Fibroblast of skin of scalp (primary cell): Measurements from ENCODE around the gene TP73.

Experiments used
- DNase-seq: peaks from one replicate; pipeline ENCODE4 v3.0.0-alpha.2; 2013

TP73 gene

DNA sequence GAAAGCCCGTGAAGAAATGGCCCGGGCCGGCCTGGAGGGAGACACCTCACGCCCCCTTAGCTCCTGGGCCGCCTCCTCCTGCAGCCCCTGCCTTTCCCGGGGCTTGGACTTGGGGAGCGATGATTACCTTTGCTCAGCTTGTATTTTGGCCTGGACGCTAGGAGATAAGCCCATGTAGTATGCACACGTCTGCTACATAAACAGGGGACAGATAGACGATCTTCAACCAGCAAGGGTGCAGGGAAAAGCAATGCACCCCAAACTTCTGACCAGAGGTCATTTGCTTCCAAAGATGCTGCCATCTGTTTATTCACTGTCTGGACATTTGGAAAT is 936 bp downstream of the TP73 start:
- DNase-seq = no peak

DNA sequence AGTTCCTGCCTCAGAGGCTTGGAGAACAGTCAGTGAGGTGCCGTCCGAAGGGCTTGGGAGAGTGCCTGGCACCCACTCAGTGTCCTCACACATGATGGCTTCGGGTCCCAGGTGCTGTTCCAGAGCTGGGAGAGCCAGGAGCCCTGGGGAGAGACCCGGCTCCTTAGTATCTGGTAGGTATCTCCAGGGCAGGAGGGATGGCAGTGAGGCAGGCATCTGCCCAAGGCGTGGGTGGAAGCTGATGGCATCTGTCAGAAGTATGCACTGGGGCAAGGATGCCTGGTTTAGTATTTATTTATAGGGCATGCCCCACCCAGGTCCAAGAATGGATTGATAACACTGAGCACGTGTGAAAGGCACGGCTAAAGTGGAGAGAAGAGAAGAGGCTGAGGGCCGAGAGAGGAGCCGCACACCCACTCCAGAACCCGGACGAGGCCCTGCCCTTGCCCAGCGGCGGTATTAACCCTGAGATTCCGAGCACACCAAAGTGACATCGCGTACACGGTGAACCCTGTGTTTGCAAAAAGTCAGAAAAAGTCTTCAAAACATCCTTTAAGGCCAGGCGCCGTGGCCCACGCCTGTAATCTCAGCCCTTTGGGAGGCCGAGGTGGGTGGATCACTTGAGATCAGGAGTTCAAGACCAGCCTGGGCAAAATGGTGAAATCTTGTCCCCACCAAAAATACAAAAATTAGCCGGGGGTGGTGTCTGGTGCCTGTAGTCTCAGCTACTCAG is 2.4 kb downstream of the TP73 start:
- DNase-seq = no peak

DNA sequence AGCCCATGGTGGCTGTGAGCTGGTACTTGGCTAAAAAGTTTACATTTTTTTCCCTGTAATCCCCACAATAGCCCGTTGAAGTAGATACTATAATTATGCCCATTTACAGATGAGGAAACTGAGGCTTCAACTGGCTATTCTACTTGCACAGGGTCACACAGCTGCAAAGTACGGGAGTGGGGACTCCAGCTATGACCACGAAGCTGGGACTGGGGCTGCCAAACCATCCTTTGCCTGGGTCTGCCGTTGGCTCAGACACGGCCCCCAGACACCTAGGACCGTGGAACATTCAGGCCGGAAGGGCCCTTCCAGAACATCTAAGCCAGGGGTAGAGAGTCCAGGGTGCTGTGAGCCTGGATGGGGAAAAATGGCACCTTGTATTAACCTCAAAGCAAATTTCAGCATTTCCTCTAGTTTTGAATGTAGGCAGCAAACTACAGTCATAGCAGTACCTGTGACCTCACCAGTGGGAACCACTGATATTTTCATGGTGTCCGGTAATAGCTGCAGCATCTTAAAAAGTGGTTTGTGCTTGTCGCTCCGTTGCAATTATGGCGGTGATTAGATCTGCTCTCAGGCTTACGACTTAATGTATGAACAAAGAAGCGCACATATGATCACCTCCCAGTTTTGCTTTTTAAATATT is 4.3 kb downstream of the TP73 start:
- DNase-seq = no peak

DNA sequence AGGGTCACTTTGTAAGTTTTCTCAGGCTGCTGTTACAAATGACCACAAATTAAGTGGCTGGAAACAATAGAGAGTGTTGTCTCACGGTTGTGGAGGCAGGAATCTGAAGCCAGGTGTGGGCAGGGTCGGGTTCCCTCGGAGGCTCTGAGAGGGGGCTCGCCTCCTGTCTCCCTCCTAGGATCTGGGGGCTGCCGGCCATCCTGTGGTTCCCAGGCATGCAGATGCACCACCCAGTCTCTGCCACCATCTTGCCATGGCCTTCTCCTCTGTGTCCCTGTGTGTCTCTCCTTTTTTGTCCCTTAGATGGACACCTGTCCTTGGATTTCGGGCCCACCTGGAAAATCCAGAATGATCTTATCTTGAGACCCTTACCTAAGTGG is 4.8 kb downstream of the TP73 start:
- no peak for DNase-seq

DNA sequence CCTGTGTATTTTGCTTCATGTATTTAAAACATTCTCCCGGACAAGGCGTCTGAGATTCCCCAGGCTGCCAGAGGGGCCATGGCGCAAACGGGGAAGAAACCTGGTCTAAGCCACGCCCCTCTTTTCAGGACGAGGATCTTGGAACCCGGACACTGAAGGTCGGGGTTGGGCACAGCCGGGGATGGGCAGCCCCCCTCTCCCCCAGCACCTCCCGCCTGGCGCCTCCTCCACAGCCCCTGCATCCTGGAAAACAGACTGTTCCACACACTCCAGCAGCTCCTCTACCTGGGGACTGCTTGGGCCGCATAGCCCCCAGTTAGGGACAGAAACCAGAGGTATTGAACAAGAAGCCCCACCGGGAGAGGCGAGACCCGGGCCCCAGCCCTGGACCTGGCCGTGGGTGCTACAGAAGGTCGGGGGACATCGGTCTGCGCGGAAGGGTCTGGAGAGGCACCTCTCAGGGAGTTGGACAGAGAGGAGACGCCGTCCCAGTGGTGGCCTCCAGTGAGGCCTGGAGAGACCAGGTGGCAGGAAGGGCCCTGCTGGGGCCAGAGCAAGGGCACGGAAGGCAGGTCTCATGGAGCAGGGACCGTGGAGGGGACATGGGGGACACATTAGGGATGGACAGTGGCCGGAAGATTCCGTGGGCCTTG is 5.4 kb downstream of the TP73 start:
- no peak for DNase-seq

DNA sequence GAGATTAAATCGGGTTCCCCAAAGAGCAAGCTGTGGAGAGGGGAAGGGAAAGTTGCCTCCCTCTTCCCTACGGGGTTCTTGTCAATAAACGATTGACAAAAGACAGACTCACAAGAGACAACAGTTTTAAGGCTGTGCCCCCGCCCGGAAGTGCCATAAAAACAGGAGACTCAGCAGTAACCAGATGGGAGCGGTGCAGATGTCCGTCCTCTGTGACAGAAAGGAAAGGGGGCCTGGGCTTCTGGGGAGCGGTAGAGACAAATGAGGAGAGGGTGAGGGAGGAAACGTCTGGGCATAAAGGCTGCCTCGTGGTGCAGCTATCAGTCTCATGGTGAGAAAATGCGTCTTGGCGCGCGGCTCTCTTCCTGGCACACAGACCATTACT is 5.9 kb downstream of the TP73 start:
- DNase-seq = no peak

DNA sequence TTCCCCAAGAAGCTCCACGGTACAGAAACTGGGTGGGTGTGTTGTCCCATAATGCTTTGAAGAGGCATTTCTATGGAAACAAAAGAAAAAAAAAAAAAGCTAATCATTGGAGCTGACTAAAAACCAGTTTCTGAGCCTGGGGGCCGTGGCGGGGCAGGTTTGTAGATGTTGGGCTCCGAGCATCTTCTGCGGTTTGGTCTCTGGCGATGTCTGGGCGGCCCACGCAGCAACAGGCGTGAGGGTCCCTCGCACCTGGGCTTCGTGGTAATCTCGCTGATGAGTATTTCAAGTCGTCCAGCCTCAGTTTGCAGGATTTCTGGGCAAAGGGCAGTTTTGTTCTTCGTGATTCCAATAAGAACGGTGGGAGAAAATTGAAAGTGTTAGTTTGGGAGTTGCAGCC is 6.8 kb downstream of the TP73 start:
- DNase-seq = no peak

DNA sequence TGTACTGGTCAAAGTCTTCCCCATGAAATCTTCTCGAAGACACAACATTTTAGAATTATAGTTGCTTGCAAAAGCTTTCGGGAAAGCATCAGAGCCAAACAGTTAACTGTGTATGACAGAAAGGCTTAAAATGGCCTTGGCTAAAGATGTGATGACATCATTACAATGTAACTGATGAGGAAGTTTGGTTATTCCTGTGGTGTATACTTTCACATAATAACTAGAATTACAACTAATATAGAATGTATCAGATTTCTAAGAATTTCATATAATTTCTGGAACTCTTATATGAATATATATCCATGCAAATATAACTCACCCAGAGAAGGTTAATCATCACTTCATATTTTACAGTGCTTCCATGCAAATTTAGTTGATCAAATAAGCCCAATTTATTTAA is 8.4 kb downstream of the TP73 start:
- no peak for DNase-seq

DNA sequence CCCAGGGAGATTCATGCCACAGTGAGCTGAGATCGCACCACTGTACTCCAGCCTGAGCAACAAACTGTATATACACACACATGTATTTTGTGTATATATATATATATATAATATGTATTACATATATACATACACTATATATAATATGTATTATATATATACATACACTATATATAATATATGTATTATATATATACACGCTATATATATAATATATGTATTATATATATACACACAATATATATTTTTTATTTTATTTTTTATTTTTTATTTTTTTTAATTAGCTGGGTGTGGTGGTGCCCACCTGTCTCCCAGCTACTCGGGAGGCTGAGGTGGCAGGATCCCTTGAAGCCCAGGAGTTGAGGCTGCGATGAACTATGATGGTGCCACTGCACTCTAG is 9.3 kb downstream of the TP73 start:
- DNase-seq = no peak

DNA sequence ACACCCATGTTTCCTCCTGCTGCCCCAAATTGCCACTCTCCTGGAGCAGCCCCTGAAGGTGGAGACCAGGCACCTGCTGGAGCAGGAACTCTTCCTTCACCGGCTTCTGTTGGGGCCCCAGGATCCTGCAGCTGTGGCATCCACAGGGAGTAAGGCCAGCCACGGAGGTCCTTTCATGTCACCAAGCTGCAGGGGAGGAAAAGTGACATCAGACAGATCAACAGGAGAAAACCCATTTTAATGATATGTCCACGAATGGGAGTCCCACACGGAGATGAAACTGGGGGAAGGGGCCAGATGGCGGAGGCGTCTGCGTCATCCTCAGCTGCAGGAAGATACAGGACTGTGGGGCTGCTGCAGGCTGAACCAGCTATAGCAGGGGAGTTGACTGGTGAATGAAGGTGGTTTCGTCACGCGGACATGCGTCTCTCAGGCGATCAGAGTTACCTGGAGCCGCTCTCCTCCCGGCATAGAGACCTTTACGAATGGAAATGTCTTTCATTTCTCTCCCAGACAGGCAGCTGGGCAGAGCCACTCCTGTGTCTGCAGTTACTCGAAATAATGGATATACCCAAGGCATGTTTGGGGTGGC is 9.9 kb downstream of the TP73 start:
- DNase-seq = no peak

DNA sequence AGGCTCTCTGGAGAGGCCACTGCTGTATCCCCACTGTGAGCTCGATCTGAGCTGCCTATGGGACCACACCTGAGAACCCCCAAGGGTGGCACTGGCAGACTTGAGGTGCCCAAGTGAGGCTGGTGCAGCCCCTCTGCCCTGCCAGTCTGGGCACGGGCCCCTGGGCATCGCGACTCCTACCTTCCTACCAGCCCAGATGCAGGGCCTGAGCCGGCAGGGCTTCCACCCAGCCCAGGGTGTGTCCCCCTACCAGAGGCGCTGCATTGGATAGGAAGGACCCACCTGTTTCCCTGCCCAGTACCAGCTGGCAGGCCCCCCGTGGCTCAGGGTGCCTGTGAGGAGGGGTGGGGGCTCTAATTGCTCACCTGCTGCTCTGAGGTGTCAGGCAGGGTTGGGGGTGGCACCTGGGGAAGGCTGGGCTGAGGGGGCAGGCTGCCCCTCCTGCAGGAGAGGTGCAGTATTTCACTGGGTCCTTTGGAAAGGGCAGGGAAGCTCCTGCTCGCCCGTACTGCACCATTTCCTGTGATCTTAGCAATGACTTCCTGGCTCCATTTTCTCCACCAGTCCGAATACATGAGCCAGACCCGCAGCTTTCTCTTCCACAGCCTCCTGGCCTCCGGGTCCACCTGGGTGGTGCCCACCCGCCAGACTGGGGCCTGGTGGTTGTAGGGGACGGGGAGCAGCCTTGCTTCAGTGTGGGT is 11.8 kb downstream of the TP73 start:
- DNase-seq = no peak

DNA sequence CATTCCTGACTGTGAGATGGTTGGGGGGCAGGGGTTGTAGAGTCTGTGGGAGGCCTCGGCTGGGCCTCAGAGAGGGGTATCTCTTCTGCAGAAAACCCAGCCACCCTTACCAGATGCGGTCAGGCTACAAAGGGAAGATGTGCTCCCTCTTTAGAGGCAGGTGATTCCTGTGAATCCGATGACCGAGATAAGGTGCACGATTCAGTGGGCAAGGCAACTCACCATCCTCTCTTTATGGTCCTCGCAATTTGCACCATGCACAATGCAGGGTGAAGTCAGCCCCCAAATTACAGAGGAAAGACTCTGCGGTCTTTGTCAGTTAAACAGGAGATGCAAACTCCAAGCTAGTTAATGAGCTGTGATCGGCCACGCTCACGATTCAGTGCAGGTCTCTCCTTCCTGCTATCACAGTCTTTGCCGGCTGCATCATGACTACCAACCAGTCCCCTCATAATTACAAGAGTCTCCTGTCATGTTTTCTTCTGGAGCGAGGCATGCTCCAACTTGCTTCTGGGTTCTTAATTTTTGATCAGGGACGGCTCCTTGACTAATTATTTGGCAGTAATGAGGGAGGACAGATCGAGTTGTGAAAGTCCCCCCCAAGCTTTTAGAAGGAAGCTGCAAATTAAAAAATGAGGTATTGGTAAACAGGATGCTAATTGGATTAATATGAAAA is 12.5 kb downstream of the TP73 start:
- DNase-seq = no peak

DNA sequence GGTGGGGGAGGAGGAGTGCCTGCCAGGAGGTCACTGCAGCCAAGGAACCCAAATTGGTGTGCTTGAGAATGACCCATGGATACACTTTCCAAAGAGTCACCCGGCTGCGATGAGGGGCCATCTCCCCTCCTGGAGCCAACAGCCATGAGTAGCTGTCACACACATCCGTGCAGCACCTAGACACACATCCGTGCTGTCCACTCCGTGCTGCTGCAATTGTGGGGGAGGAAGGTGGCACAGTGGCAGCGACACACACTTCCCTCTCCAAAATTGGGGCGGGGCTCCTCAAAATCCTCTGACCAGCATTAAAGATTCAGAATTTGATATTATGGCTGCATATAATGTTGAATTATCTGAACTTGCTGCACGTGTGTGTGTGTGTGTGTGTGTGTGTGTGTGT is 15.8 kb downstream of the TP73 start:
- no peak for DNase-seq

DNA sequence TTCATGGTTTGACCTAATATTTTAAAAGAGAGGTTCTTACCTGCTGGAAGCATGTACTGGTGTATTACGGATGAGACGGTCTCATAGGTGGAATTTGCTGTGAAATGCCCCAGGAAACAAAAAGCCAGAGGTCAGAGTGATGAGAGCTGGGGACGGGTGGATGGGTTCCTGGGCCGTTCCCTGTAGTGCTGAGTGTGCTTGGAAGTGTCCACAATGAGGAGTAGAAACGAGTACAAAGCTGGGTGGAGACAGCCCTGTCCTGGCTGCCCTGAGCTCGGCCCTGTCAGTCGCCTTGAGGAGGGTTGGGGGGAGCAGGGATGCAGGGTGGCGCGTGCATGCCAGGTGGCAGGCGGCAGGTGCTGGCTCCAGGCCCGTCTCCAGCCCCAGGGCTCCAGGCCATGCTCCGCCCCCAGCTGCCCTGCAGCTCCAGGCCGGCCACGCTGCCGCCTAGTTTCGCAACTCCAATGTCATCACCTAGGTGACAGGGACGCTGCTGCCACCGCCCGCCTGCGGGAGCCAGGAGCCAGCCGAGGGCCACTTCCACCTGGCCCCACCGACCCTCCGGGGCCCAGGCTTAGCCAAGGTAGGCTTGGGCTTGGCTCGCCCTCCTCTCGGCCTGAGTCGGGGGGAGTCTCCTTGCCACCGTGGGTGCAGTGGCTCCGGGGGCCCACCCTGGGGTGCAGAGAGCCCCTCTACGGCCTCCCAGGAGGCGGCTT is 16.4 kb downstream of the TP73 start:
- no peak for DNase-seq

DNA sequence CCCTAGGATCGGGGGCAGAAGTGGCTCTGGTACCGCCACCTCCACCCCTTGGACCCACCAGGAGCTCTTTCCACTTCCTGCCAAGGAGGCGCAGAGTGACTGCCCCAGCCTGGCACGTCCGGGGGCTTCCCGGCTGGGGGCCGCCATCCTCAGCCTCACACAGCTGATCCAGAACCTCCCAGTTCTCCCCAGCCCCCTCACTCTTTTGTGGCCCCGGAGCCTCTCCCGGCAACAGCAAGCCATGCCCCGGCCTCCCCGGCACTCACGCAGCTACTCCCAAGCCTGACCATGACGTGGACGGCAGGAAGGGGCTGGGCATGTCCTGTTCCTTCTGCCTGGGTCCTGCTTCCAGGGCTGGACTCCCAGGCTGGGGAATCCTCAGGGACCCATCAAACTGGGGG is 17.1 kb downstream of the TP73 start:
- DNase-seq = no peak

DNA sequence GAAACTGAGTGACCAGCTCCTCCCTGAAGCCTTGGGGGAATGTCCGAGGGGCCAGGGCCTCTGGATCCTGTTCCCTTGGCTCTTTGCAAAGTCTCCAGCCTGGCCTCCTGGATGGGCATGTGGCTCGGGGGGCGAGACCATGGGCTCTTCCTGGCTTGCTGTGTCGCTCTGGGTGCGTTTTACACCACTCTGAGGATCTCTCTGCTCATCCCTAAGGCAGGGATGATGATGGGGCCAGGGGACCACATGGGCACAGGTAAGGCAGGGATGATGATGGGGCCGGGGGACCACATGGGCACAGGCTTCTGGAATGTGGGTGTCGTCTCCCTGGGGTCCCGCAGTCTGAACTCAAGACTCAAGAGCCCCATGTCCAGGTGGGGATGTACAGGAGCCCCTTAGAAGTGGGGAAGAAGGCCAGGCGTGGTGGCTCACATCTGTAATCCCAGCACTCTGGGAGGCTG is 17.7 kb downstream of the TP73 start:
- no peak for DNase-seq

DNA sequence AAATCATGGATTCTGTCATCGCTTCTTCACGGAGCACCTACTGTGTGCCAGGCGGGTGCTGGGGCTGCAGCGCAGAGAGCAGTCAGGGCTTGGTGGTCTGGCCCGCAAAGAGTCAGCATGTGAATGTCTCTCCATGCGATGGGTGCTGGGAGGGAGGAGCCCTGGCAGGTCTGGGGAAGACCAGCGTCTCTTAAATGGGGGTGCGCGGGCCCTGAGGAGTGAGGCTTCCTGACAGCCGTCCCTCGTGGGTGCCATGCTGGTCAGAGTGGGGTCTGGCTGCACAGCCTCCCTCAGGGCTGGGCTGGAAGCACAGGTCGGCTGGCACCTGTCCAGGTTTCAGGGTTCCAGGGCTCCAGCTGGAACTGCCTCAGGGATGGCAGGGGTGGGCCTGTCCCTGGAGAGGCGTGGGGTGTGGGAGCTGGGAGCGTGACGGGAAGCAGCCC is 18.5 kb downstream of the TP73 start:
- no peak for DNase-seq

DNA sequence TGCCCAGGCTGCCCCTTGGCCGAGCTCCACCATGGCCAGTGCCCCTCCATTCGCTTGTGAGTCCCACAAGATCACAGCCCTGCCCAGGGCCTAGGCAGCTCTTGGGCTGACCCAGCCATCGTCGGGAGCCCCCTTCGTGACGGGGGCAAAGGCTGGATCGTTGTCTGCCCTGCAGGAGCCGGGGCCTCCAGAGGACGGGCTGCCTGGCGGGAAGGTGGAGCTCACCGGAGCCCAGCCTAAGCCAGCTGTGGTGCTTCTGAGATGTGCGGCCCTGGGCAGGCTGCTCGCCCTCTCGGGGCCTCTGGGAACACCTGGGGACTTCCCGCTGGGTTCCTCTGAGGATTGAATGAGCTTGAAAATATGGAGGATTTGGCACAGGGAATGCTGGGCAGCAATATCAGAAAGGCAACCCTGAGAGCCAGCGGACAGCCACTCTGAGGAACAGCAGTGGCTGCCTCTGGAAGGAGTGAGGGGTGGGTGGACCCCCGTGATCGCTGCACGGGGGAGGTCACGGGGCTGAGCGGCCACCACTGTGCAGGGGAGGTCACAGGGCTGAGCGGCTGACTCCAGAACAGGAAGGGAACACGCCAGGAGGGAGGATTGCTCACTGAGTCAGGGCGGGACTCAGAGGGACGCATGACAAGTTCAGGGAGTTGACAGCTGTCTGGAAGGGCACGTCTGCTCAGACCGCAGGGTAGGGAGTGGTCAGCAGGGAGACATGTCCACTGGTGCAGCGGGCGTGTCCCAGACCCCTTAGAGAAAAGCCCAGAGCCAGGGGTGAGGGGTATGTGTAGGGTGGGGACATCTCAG is 19.3 kb downstream of the TP73 start:
- no peak for DNase-seq

DNA sequence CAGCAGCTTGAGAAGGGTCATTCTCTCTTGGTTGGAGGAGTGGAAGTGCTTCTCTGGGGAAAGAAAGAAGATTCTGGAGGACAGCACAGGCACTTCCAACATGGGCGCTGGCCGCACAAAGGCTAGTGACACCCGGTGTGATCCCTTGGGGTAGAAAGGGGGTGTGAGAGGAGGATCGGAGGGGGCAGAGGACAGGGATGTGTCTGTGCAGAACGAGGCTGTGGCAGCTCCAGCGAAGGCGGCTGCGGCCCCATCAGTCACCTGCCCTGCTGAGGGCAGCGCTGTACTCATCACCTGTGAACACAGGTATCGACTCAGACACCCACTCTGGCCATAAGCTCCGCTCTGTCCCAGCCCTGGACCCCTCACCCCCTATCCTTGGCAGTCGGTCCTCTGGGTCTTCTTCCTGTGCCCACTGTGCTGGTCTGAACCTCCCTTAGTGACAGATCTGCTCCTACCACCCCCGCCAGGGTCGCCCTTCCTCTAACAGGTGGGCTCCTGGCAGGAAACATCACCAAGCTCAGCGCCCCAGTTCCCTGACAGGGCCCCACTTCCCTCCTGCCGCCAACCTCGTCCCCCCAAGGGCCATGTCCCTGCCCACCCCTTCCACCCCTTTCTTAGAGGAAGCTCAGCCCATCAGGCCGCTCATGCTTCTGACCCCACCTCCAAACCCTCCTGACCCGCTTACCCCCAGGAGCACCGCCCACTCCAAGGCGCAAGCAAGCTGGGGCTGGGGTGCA is 20.1 kb downstream of the TP73 start:
- DNase-seq = no peak

DNA sequence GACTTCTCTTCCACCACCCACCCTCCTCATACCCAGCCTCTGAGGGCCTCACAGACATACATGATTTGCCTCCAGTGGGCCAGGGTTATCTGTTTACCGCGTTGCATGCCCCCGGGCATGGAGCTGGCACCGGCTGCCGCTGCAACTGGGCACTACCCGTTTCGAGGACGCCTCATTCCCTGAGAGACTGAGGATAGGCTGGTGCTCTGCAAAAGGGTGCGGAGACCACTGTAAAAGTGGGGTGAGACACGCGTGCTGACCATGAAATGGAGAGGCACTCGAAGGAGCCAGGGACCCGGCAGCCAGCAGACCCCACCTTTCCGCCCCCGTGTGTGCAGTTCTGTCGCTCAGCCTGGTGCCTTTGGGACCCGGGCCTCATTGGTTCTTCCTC is 20.6 kb downstream of the TP73 start:
- no peak for DNase-seq
